H1 (cell line): Measurements from ENCODE around the gene PXDN.

Source experiments
- ATF2 ChIP-seq: IDR thresholded peaks from 2 replicates; pipeline ENCODE4 v1.6.1; 2012; ENCODE audit warnings: low read length, inconsistent platforms
- CTCF ChIP-seq, 3 experiments: IDR thresholded peaks; 1 replicate in 2 of 3; 2 replicates in 1 of 3; pipeline versions ENCODE4 v1.5.1 to v1.6.1; 2011; ENCODE audit warnings: low read length in 3 of 3, mild to moderate bottlenecking in 3 of 3, inconsistent platforms in 2 of 3, low read depth in 1 of 3, moderate library complexity in 1 of 3; ENCODE audit not compliant: insufficient read depth in 1 of 3; ENCODE audit errors: control extremely low read depth in 1 of 3
- EP300 ChIP-seq, 2 experiments: IDR thresholded peaks; 1 replicate in 1 of 2; 2 replicates in 1 of 2; pipeline ENCODE4 v1.6.1; 2011 to 2012; ENCODE audit warnings: low read depth in 2 of 2, low read length in 2 of 2, mild to moderate bottlenecking in 2 of 2, borderline replicate concordance in 1 of 2, inconsistent platforms in 1 of 2, moderate library complexity in 1 of 2
- EZH2 ChIP-seq: fragments of 200-600 bp; sonication (generic); IDR thresholded peaks from 2 replicates; pipeline ENCODE4 v1.7.1; 2012; ENCODE audit warnings: low read depth, mild to moderate bottlenecking, moderate library complexity, low read length, inconsistent platforms; ENCODE audit not compliant: severe bottlenecking
- GTF2F1 ChIP-seq: IDR thresholded peaks from 2 replicates; pipeline ENCODE4 v1.6.1; 2012; ENCODE audit warnings: low read depth, low read length, improper control_type of control experiment, borderline replicate concordance
- HDAC6 ChIP-seq: IDR thresholded peaks from one replicate; pipeline ENCODE4 v1.7.1; 2012; ENCODE audit warnings: low read depth, mild to moderate bottlenecking, inconsistent platforms, low read length, moderate library complexity
- MAX ChIP-seq: IDR thresholded peaks from 2 replicates; pipeline ENCODE4 v1.6.1; 2012; ENCODE audit warnings: inconsistent platforms
- NANOG ChIP-seq: IDR thresholded peaks from 2 replicates; pipeline ENCODE4 v1.6.1; 2011; ENCODE audit warnings: low read length, low read depth, mild to moderate bottlenecking, inconsistent platforms; ENCODE audit not compliant: insufficient read depth, poor library complexity, severe bottlenecking
- POLR2A ChIP-seq, 2 experiments: IDR thresholded peaks; 1 replicate in 1 of 2; 2 replicates in 1 of 2; pipeline ENCODE4 v1.6.1; 2011; ENCODE audit warnings: low read depth in 2 of 2, low read length in 2 of 2, mild to moderate bottlenecking in 2 of 2; ENCODE audit errors: control extremely low read depth in 1 of 2
- SP4 ChIP-seq: IDR thresholded peaks from 2 replicates; pipeline ENCODE4 v1.6.1; 2012; ENCODE audit warnings: low read length, inconsistent platforms
- TAF1 ChIP-seq: IDR thresholded peaks from 2 replicates; pipeline ENCODE4 v1.6.1; 2011; ENCODE audit warnings: mild to moderate bottlenecking, low read depth, low read length
- TCF12 ChIP-seq: IDR thresholded peaks from 2 replicates; pipeline ENCODE4 v1.6.1; 2011; ENCODE audit warnings: low read depth, mild to moderate bottlenecking, low read length

- TF ChIP-seq EZH2 (no peak), NANOG (no peak), GTF2F1 (no peak), ATF2 (no peak), CTCF (IDR thresholded peaks at IDR 0.05; ENCODE audit: control extremely low read depth in 1 of 3, insufficient read depth in 1 of 3, low read depth in 1 of 3, low read length in 3 of 3) (no peak), TCF12 (no peak), TAF1 (no peak), SP4 (no peak), EP300 (IDR thresholded peaks at IDR 0.05; ENCODE audit: borderline replicate concordance in 1 of 2, low read depth in 2 of 2, low read length in 2 of 2) (no peak), POLR2A (IDR thresholded peaks at IDR 0.05; ENCODE audit: control extremely low read depth in 1 of 2, low read depth in 2 of 2, low read length in 2 of 2) (no peak), HDAC6 (no peak), MAX (no peak)
Observed at GRCh38 chr2:1754461-1755170, 10.3 kb upstream of the PXDN start.
